HCT116 (cell line): ENCODE results near the gene CHRNE.

Experiments
- ATF3 ChIP-seq: IDR thresholded peaks from 2 replicates; pipeline ENCODE4 v1.6.1; 2012
- CTCF ChIP-seq, 3 experiments: fragments of 200-600 bp in 1 of 3; sonication (generic) in 1 of 3; IDR thresholded peaks in 2 of 3; conservative IDR thresholded peaks in 1 of 3; 2 replicates each; pipeline ENCODE4 v1.5.1; 2012 to 2017; ENCODE audit warnings: low read depth in 2 of 3, low read length in 2 of 3, antibody characterized with exemption in 1 of 3, borderline replicate concordance in 1 of 3, control low read depth in 1 of 3, mild to moderate bottlenecking in 1 of 3, mixed read lengths in 1 of 3, mixed run types in 1 of 3, moderate library complexity in 1 of 3; ENCODE audit not compliant: insufficient read depth in 1 of 3
- EZH2phosphoT487 ChIP-seq: fragments of 200-600 bp; IDR thresholded peaks from 2 replicates; pipeline ENCODE4 v1.6.1; 2018; ENCODE audit warnings: antibody characterized with exemption, borderline replicate concordance
- JUND ChIP-seq: IDR thresholded peaks from 2 replicates; pipeline ENCODE4 v1.6.1; 2012
- MAX ChIP-seq: IDR thresholded peaks from 2 replicates; pipeline ENCODE4 v1.6.1; 2012
- POLR2A ChIP-seq: IDR thresholded peaks from 2 replicates; pipeline ENCODE4 v1.7.0; 2011; ENCODE audit warnings: borderline replicate concordance; ENCODE audit not compliant: insufficient read depth, insufficient read length; ENCODE audit errors: extremely low read depth
- POLR2AphosphoS5 ChIP-seq: IDR thresholded peaks from 2 replicates; pipeline ENCODE4 v1.6.1; 2011; ENCODE audit warnings: mild to moderate bottlenecking, low read depth, low read length, moderate library complexity
- ZFX ChIP-seq: fragments of 450-650 bp; IDR thresholded peaks from 2 replicates; pipeline ENCODE4 v1.6.1; 2017

- no peak for TF ChIP-seq CTCF (IDR thresholded peaks at IDR 0.05 in 2 of 3, conservative IDR thresholded peaks at IDR 0.05 in 1 of 3; ENCODE audit: borderline replicate concordance in 1 of 3, insufficient read depth in 1 of 3, low read depth in 2 of 3, low read length in 2 of 3)
- TF ChIP-seq POLR2AphosphoS5: no peak
- no peak for TF ChIP-seq ATF3
- no peak for TF ChIP-seq JUND
- TF ChIP-seq POLR2A: no peak
- TF ChIP-seq ZFX: no peak
- no peak for TF ChIP-seq MAX
- no peak for TF ChIP-seq EZH2phosphoT487
These were observed 4.5 kb downstream of the CHRNE start for GRCh38 chr17:4898351-4898750.
